ENCODE data around the gene ELOVL1.

GRCh38 chr1:43329995-43330751 is 37.6 kb downstream of the ELOVL1 start:
- TF ChIP-seq REST (IDR thresholded peaks at IDR 0.05) (no peak), CTCF (IDR thresholded peaks at IDR 0.05; ENCODE audit: low read depth, low read length, missing input control) (no peak)
